Hippocampal formation (tissue), 2 donors: ENCODE data around the gene HBG2.
"Not testable (repeated sequence)": the region's sequence is repeated elsewhere in the genome, so short reads cannot be mapped to it uniquely, and the experiment has no call there.

Experiments
- DNase-seq, 2 donors: peaks; one replicate each; lab custom pipeline; 2025; lab: John Stamatoyannopoulos, UW

HBG2 gene

DNA sequence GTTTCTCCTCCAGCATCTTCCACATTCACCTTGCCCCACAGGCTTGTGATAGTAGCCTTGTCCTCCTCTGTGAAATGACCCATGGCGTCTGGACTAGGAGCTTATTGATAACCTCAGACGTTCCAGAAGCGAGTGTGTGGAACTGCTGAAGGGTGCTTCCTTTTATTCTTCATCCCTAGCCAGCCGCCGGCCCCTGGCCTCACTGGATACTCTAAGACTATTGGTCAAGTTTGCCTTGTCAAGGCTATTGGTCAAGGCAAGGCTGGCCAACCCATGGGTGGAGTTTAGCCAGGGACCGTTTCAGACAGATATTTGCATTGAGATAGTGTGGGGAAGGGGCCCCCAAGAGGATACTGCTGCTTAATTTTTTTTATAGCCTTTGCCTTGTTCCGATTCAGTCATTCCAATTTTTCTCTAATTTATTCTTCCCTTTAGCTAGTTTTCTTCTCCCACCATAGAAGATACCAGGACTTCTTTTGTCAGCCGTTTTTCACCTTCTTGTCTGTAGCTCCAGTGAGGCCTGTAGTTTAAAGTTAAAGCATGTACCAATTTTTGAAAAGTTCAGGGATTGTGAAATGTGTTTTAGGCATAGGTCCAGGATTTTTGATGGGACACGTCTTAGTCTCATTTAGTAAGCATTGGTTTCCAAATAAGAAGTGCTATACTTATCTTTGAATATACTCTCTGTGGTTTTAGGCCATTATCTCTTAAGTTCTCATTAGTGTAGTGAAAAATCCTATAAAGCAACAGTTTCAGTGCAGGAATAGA lies at the start of gene HBG2:
HBG2 (minus strand) TSS at position 136 of the 768 bp plus-strand sequence; CDS start at position 83, 53 bp downstream.
- DNase-seq: not testable (repeated sequence)

- no peak for DNase-seq
Observed at GRCh38 chr11:5304046-5304445, 49.5 kb upstream of the HBG2 start.

DNA sequence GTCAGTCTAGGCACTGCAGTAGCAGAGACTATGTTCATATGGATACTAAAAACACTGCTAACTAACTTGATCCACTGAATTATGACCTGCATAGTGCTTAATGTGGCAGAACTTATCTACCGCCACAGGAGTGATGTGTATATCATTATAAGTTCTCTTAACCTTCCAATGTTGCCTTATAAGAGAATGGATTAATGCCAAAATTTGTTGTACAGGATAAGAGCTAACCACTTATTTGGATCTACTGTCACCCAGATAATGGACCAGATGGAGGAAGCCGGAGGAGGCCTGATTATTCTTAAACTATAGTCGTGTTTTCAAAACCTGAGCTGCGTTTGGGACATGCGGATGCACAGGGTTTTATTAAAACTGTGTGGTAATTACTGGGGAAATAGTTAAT lies 49.0 kb upstream of the HBG2 start:
- no peak for DNase-seq

GRCh38 chr11:5301846-5302245 lies 47.3 kb upstream of the HBG2 start, which contains the start of gene OR51B4:
OR51B4 (minus strand) TSS chr11:5301946; CDS start chr11:5301946, 0 bp downstream.
- DNase-seq: no peak

DNA sequence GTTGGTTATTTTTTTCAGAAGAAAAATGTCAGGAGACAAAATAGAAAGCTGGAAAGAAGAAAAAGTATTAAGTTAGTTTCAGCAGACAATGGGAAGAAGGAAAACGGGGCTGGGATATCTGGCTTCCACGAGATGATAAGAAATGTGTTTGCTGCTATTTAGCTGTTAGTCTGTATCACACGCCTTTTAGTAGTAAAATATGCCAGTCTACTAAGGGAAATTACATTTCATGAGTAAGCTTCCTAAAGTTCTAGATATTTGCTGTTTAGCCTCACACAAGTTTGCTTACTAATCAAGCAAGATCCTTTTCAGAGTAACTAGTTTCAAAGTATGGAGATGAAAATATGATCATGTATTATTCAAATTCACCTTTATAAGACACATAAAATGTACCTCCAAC lies 45.7 kb upstream of the HBG2 start:
- DNase-seq: no peak

- DNase-seq: no peak
Observed at GRCh38 chr11:5298451-5298850, 43.9 kb upstream of the HBG2 start.

- no peak for DNase-seq
Observed at GRCh38 chr11:5297721-5298323, 43.2 kb upstream of the HBG2 start.

- not testable (repeated sequence) for DNase-seq
Observed at GRCh38 chr11:5294342-5294995, 39.9 kb upstream of the HBG2 start.

DNA sequence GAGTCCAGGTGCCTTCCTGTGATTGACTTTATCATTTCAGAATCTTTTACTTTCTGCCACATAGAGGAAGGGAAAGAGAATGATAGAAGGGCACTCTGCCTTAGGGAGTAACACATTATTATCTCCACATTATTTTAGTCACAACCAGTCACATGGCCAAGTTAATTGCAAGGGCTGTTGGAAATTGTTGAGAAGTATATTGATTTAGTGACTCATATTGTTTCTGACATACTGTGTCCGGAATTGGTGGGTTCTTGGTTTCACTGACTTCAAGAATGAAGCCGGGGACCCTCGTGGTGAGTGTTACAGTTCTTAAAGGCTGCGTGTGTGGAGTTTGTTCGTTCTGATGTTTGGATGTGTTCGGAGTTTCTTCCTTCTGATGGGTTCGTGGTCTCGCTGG lies 38.4 kb upstream of the HBG2 start:
- no peak for DNase-seq

DNA sequence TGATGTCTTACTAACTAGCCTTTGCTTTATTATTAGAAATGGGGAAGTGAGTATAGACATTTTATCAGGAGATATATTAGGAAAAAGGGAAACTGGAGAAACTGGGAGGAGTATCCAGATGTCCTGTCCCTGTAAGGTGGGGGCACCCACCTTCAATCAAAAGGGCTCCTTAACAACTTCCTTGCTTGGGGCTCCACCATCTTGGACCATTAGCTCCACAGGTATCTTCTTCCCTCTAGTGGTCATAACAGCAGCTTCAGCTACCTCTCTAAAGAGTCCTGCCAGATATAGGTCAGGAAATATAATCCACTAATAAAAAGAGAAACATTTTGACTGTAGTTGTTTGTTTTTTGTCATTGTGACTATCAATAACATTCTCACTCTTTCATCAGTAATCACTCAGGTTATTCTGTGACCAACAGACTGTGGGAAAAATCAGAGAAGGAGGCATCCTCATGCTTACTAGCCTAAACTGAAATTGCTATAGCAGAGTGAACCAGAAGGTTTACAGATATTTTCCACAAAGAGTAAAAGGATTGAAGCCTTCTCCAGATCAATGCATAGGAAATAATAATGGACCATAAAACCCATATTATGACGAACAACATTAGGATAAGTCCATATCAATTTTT lies 36.7 kb upstream of the HBG2 start:
- no peak for DNase-seq

DNA sequence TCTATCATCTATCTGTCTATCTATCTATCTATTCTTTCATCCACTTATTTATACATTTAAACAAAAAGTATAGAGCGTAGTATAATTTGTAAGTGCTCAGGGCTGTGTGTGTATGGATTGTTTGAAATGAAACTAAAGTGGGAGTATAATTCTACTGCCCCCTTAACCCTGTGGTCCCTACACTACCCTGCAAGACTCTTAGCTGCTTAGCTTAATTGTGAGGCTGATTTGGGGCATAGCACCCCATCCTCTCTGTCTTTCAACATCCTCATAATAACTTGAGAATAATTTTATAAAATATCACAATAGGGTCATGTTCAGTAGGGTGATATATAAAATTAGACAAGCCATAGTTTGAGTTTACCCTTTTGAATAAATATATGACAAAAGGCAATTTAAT lies 35.5 kb upstream of the HBG2 start:
- no peak for DNase-seq

GRCh38 chr11:5289696-5290095 lies 35.1 kb upstream of the HBG2 start:
- DNase-seq: no peak

DNA sequence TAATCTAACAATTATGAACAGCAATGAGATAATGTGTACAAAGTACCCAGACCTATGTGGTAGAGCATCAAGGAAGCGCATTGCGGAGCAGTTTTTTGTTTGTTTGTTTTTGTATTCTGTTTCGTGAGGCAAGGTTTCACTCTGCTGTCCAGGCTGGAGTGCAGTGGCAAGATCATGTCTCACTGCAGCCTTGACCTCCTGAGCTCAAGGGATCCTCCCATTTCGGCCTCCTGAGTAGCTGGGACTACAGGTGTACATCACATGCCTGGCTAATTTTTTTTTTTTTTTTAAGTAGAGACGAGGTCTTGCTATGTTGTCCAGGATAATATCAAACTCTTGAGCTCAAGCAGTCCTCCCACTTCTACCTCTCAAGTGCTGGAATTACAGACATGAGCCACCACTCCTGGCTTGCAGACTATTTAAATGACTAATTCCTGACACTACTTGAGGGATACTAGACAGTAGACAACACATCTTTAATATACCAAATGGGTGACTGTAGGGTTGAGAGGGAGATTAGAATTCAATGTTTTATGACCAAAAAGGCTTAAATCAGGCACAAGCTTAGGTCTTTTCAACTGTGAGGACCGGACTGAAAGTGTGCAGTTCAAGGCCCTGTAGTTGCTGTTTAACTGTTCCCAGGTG lies 34.4 kb upstream of the HBG2 start:
- no peak for DNase-seq

GRCh38 chr11:5288108-5288905 lies 33.7 kb upstream of the HBG2 start:
- DNase-seq: no peak

- DNase-seq: no peak
Observed at GRCh38 chr11:5286901-5287300, 32.3 kb upstream of the HBG2 start.

DNA sequence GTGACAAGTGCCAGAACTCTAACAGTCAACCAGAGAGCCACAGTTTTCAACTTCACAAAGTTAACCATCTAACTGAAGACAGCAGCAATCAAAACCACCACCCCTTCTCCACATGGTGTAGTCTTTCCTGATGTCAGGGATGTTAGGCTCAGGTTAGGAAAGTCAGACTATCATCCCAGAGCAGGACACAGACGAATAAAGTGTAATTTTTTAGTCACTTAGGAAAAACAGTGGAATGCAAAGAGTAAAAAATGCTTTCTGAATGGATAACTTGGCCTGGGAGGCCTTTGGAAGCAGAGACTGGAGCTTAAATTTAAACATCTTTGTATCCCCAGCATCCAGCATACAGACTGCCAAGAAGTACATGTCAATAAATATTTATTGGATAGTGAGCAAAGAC lies 31.8 kb upstream of the HBG2 start:
- DNase-seq: no peak

- no peak for DNase-seq
Observed at GRCh38 chr11:5285703-5286340, 31.2 kb upstream of the HBG2 start.

- DNase-seq: no peak
Observed at GRCh38 chr11:5284637-5285036, 30.1 kb upstream of the HBG2 start.

GRCh38 chr11:5283882-5284281 lies 29.3 kb upstream of the HBG2 start:
- no peak for DNase-seq

- DNase-seq: no peak
Observed at GRCh38 chr11:5283086-5283485, 28.5 kb upstream of the HBG2 start.

DNA sequence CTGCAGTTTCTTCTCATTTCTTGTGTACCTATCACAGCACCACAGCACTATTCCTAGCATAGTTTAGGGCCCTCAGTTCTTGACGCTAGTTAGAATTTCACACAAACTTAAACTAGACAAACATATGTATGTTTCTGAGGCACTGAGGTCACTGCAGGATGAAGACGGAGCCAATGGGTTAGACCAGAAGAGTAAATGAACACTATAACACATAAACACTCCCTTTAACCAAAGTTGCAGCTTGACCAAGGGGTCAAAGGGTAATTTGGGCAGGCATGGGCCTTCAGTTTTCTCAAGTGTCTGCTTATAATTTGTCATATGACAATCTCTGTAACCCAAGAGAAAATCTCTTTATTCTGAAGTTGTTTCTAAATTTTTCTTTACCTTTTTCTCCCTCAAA lies 28.0 kb upstream of the HBG2 start:
- no peak for DNase-seq
